Esophagus muscularis mucosa (tissue), 4 donors: Measurements from ENCODE around the gene DYNLL1. TPM values are rescaled to one million over a fixed set of nuclear protein-coding genes. Genes with fewer than 3 reads are reported as not detected.

ENCODE experiments used
- DNase-seq: peaks from one replicate; pipeline ENCODE4 v3.0.0-alpha.2; 2017; ENCODE audit errors: extremely low spot score
- H3K27ac ChIP-seq, 4 donors: fragments of 200-600 bp; sonication (generic); replicated peaks in 1 of 4; 1 replicate in 3 of 4; 2 replicates in 1 of 4; pipeline ENCODE4 v1.5.1; 2016 to 2019; ENCODE audit warnings: mild to moderate bottlenecking in 1 of 4
- H3K27me3 ChIP-seq, 4 donors: fragments of 200-600 bp; sonication (generic); one replicate each; pipeline versions ENCODE4 v1.5.1 to v1.6.0; 2016 to 2019
- H3K36me3 ChIP-seq, 4 donors: fragments of 200-600 bp; sonication (generic); one replicate each; pipeline ENCODE4 v1.5.1; 2016 to 2019
- H3K4me1 ChIP-seq, 4 donors: fragments of 200-600 bp; sonication (generic); one replicate each; pipeline ENCODE4 v1.5.1; 2016 to 2019
- H3K4me3 ChIP-seq, 4 donors: fragments of 200-600 bp; sonication (generic); 1 replicate in 2 of 4; 2 replicates in 2 of 4; pipeline ENCODE4 v1.5.1; 2016 to 2019; ENCODE audit warnings: mild to moderate bottlenecking in 4 of 4, moderate library complexity in 1 of 4
- H3K9me3 ChIP-seq, 4 donors: fragments of 200-600 bp; sonication (generic); 1 replicate in 3 of 4; 2 replicates in 1 of 4; pipeline ENCODE4 v1.5.1; 2016 to 2019
- EP300 ChIP-seq: sonication (generic); formaldehyde crosslinking; IDR thresholded peaks from one replicate; pipeline ENCODE4 v1.6.1; 2017; ENCODE audit warnings: antibody characterized with exemption
- POLR2A ChIP-seq: fragments of 450-650 bp; IDR thresholded peaks from one replicate; pipeline ENCODE4 v1.6.1; 2017; ENCODE audit warnings: antibody characterized with exemption, moderate library complexity, mild to moderate bottlenecking, low read depth
- POLR2AphosphoS5 ChIP-seq, 2 donors: sonication (generic); formaldehyde crosslinking; IDR thresholded peaks; one replicate each; pipeline ENCODE4 v1.6.1; 2017; ENCODE audit warnings: antibody characterized with exemption in 2 of 2
- WGBS: methylation state at CpG from one replicate; pipeline ENCODE4 v1.1.5; 2018; 5-methylcytosine and 5-hydroxymethylcytosine counted together
- intact Hi-C: fragments of 100-400 bp; cut with DNase I; formaldehyde crosslinking; loops from one replicate; pipeline ENCODE4 v1.15.1; 2023
- small RNA-seq, 3 donors: library from RNA; depleted of rRNA; stranded (forward); fragments of <200 nt; gene quantifications; one replicate each; pipeline ENCODE3, GENCODE V24; 2016
- total RNA-seq, 4 donors: library from RNA; depleted of rRNA; stranded (reverse); fragments of >200 nt; gene quantifications; one replicate each; pipeline versions ENCODE4 v1.1.0 to v1.2.1, GENCODE V29; 2016
- TF ChIP-seq, protein P1 (sequence below), 3 experiments: fragments of 200-600 bp in 2 of 3; fragments of 450-650 bp in 1 of 3; sonication (generic) in 2 of 3; IDR thresholded peaks; one replicate each; pipeline ENCODE4 v1.5.1; 2017 to 2019; ENCODE audit warnings: antibody characterized with exemption in 3 of 3, mild to moderate bottlenecking in 2 of 3, moderate library complexity in 1 of 3

The DYNLL1 gene
- total RNA-seq, 4 donors from 2014 or later: 229 to 289 (median 269) TPM

DNA sequence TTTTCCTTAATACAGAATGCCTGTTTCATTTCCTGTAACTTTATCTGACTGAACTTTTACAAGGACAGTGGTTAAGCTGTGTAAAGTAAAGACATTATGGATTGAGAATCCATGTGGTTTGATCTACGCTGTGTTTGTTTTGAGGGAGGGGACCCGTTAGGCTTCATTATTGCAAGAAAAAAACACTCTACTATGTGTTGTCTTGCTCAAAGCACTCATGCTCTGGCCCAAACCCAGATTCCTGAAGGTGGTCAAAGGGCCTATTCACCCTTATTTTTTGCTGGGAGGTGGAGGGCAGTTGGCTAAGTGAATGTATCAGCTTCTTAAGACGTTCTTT, 50.1 kb downstream of the DYNLL1 start:
- intact Hi-C loops: no loop called here
- Histone ChIP-seq H3K4me3 (no peak overlapping the region), H3K9me3 (no peaks in the 10 kb centered on the region), H3K4me1 (peaks cover 87 to 97% (median 93%) of the 10 kb centered on the region in 4 donors), H3K27ac (peak overlapping the region in 2 of 4 donors; percentile 17 to 96), H3K27me3 (no peaks in the 10 kb centered on the region), H3K36me3 (peaks cover 27 to 62% (median 39%) of the 10 kb centered on the region in 4 donors)
- no peak for DNase-seq
- TF ChIP-seq, protein P1, sequence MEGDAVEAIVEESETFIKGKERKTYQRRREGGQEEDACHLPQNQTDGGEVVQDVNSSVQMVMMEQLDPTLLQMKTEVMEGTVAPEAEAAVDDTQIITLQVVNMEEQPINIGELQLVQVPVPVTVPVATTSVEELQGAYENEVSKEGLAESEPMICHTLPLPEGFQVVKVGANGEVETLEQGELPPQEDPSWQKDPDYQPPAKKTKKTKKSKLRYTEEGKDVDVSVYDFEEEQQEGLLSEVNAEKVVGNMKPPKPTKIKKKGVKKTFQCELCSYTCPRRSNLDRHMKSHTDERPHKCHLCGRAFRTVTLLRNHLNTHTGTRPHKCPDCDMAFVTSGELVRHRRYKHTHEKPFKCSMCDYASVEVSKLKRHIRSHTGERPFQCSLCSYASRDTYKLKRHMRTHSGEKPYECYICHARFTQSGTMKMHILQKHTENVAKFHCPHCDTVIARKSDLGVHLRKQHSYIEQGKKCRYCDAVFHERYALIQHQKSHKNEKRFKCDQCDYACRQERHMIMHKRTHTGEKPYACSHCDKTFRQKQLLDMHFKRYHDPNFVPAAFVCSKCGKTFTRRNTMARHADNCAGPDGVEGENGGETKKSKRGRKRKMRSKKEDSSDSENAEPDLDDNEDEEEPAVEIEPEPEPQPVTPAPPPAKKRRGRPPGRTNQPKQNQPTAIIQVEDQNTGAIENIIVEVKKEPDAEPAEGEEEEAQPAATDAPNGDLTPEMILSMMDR (IDR thresholded peaks at IDR 0.05): no peak
- TF ChIP-seq POLR2A: no peak
- TF ChIP-seq POLR2AphosphoS5 (IDR thresholded peaks at IDR 0.05): no peak
- no peak for TF ChIP-seq EP300
- 72% methylated on average over 3 of the region's 3 CpGs for WGBS

Small RNA genes within 50 kb of the gene (small RNA-seq; reads per million reads assigned to genes)
- 0 reads per million in 3 donors for gene RF00019

Other genes starting within 250 kb of the DYNLL1 start
- 10 to 100 TPM; 51.9 to 89.4 (median 71.9) TPM for gene PXN, start 230.4 kb upstream of the DYNLL1 start, total RNA-seq
- gene RNU4-2, start 204.2 kb upstream of the DYNLL1 start, total RNA-seq: under 1 TPM in 2 of 4 donors, not detected in 2; under 0.01 TPM
- under 1 TPM in 2 of 4 donors, not detected in 2; under 0.01 TPM for gene RNU4-1, start 202.9 kb upstream of the DYNLL1 start, total RNA-seq
- 1 to 10 TPM in 3 of 4 donors, under 1 TPM in 1; 0.66 to 2.3 (median 2.1) TPM for gene SIRT4, start 193.8 kb upstream of the DYNLL1 start, total RNA-seq
- not detected for gene PLA2G1B, start 168.3 kb upstream of the DYNLL1 start, total RNA-seq
- under 1 TPM in 3 of 4 donors, not detected in 1; 0.11 to 0.19 (median 0.17) TPM for gene MSI1, start 126.9 kb upstream of the DYNLL1 start, total RNA-seq
- gene COX6A1, start 58.0 kb upstream of the DYNLL1 start, total RNA-seq: 100 to 1,000 TPM; 499 to 689 (median 548) TPM
- 10 to 100 TPM in 3 of 4 donors, 1 to 10 TPM in 1; 9.8 to 17.7 (median 10.7) TPM for gene TRIAP1, start 49.7 kb upstream of the DYNLL1 start, total RNA-seq
- gene GATC, start 49.7 kb upstream of the DYNLL1 start, total RNA-seq: 10 to 100 TPM; 18.5 to 24.0 (median 20.2) TPM
- gene SRSF9, start 26.4 kb upstream of the DYNLL1 start, total RNA-seq: 10 to 100 TPM; 52.7 to 60.2 (median 54.7) TPM
- gene COQ5, start 33.0 kb downstream of the DYNLL1 start, total RNA-seq: 10 to 100 TPM; 12.1 to 25.3 (median 21.4) TPM
- gene RNF10, start 38.2 kb downstream of the DYNLL1 start, total RNA-seq: 100 to 1,000 TPM; 160 to 296 (median 175) TPM
- gene POP5, start 85.3 kb downstream of the DYNLL1 start, total RNA-seq: 10 to 100 TPM; 20.7 to 36.1 (median 23.1) TPM
- gene CABP1, start 144.5 kb downstream of the DYNLL1 start, total RNA-seq: 1 to 10 TPM in 3 of 4 donors, not detected in 1; 1.8 to 2.5 (median 2.5) TPM
- gene MLEC, start 191.0 kb downstream of the DYNLL1 start, total RNA-seq: 10 to 100 TPM; 37.8 to 55.5 (median 46.3) TPM
- 10 to 100 TPM; 20.0 to 30.8 (median 28.5) TPM for gene UNC119B, start 214.3 kb downstream of the DYNLL1 start, total RNA-seq
- gene ACADS, start 229.7 kb downstream of the DYNLL1 start, total RNA-seq: 10 to 100 TPM; 31.6 to 64.2 (median 46.0) TPM